Esophagus muscularis mucosa (tissue), 4 donors: ENCODE measurements around the gene PCID2.

Source experiments
- EP300 ChIP-seq: sonication (generic); formaldehyde crosslinking; IDR thresholded peaks from one replicate; pipeline ENCODE4 v1.6.1; 2017; ENCODE audit warnings: antibody characterized with exemption
- POLR2AphosphoS5 ChIP-seq, 2 donors: sonication (generic); formaldehyde crosslinking; IDR thresholded peaks; one replicate each; pipeline ENCODE4 v1.6.1; 2017; ENCODE audit warnings: antibody characterized with exemption in 2 of 2
- TF ChIP-seq, protein P1 (sequence below), 3 experiments: fragments of 200-600 bp in 2 of 3; fragments of 450-650 bp in 1 of 3; sonication (generic) in 2 of 3; IDR thresholded peaks; one replicate each; pipeline ENCODE4 v1.5.1; 2017 to 2019; ENCODE audit warnings: antibody characterized with exemption in 3 of 3, mild to moderate bottlenecking in 2 of 3, moderate library complexity in 1 of 3

DNA sequence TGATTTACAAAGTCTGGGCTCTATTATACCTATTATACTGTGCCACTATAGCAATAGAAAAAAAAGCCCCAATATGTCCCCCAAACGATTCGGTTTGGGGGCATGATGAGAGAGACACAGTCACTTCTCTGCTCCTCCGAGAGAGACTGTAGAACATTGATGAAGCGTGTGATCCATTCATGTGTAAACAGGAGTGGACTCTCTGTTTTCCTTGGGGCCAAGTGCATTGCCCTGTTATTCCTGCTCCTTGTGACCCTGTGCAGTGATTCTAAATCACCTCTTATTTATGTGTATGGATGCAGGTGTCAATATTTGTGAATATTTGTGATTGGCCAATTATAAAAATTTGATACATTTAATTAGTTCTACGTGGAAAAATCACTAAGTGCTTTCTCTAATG, 68.9 kb downstream of the PCID2 start:
- TF ChIP-seq, protein P1, sequence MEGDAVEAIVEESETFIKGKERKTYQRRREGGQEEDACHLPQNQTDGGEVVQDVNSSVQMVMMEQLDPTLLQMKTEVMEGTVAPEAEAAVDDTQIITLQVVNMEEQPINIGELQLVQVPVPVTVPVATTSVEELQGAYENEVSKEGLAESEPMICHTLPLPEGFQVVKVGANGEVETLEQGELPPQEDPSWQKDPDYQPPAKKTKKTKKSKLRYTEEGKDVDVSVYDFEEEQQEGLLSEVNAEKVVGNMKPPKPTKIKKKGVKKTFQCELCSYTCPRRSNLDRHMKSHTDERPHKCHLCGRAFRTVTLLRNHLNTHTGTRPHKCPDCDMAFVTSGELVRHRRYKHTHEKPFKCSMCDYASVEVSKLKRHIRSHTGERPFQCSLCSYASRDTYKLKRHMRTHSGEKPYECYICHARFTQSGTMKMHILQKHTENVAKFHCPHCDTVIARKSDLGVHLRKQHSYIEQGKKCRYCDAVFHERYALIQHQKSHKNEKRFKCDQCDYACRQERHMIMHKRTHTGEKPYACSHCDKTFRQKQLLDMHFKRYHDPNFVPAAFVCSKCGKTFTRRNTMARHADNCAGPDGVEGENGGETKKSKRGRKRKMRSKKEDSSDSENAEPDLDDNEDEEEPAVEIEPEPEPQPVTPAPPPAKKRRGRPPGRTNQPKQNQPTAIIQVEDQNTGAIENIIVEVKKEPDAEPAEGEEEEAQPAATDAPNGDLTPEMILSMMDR (IDR thresholded peaks at IDR 0.05) = no peak
- TF ChIP-seq EP300 (no peak), POLR2AphosphoS5 (IDR thresholded peaks at IDR 0.05) (no peak)
